ENCODE data around the gene MAGI1.

MAGI1 gene

GRCh38 chr3:65955792-65956477 is 82.8 kb downstream of the MAGI1 start:
- peak in 1 of 42 donors; percentile 37 for DNase-seq
- intact Hi-C loops (cut with DNase I), result no loop called here

DNA sequence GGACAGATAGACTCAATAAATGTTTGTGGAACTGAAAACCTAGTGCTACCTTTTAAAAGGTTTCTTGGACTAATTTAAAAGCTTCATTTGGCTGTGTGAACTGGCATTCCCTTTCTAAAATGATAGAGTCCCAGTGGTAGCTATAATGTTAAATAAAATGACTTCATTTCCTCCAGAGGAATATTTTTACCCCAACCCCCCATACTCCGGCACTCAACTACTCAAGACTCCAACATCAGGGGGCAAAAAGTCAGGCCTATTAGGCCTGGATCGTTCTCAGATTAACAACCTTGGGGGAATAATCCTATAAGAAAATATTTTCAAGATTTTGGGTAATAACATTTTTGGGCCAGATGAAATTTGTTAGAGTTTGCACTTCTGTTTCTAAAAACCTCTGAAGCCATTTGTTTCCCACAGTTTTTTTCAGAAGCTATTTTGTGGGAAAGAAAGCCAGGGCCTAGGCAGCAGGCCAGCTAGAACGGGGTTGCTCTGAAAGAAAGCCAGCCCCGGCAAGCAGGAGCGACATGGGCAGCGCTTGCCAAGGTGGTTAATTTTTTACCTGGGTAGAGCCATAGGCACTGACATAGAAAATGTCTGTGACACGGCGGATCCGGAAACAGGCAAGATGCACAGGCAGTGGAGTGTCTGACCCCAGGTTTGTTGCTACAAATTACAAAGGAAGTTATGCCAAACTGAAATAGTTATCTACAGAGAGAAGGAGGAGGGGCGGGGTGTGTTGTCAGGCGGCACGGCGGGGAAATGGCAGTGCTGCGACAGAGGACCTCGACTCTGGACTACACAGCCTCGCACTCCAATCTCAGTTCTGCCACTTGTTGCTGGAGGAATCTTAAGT is 84.6 kb downstream of the MAGI1 start:
- intact Hi-C loops (cut with DNase I), result no loop called here
- peak in 26 of 42 donors; percentile 8 to 65 (median 31) for DNase-seq

DNA sequence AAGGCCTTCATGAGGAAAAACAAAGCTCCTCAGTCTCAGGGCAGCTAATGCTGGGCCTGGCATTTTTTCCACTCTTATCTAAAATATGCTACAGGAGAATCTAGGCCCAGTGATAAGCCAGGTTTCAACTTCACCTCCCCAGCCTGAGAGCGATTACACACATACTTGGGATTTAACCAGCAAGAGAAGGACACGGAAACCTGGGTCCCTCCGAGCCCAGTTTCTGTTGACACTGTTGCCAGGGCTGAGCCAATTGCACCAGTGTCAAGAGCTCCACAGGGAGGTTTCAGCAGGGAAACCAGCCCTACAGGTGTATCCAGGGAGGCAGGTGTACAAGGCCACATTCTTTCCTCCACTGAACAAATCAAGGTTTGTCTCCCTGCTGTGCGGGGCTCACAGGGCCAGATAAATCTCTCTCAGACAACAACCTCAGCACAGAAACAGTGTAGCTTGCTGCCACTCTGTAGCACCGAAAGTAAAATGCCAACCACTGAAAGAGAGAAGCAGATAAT is 85.4 kb downstream of the MAGI1 start:
- DNase-seq, result no peak
- intact Hi-C loops (cut with DNase I), result no loop called here

- intact Hi-C loops (cut with DNase I), result no loop called here
- DNase-seq, result no peak
Measured at GRCh38 chr3:65952842-65953241, 85.9 kb downstream of the MAGI1 start.

DNA sequence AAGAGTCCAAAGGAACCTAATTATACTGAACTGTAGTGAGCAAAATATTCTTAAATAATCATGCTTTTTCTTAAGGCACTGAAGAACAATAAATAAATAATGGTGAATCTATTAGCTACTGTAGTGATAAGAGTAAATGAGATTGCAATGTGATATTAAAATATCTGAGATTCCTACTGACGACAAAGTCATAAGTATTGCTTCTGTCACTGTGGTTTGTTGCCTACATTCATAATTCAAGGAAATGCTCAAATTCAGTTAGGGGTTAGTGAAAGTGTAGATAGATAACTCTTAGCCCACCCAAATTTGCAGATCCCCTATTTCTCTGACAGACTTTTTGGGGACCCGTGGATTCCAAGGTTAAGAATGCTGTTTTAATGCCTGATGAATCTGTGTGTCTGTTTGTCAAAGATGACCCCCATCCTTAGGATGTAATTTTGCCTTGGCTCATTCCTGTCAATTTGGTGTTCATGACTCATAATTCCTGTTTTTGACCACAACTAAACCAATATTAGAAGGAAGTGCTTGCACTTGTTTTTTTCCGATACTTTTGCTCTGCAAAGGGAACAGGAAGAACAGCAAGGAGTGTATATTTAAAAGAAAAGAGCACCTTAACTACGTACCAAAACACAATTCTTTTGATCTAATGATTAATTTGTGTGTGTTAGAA is 86.7 kb downstream of the MAGI1 start:
- intact Hi-C loops (cut with DNase I), result no loop called here

GRCh38 chr3:65950340-65951326 is 88.1 kb downstream of the MAGI1 start:
- intact Hi-C loops (cut with DNase I), result no loop called here
- no peak for DNase-seq

More for the DNA sequence above, 86.7 kb downstream of the MAGI1 start:
- DNase-seq, result no peak

DNA sequence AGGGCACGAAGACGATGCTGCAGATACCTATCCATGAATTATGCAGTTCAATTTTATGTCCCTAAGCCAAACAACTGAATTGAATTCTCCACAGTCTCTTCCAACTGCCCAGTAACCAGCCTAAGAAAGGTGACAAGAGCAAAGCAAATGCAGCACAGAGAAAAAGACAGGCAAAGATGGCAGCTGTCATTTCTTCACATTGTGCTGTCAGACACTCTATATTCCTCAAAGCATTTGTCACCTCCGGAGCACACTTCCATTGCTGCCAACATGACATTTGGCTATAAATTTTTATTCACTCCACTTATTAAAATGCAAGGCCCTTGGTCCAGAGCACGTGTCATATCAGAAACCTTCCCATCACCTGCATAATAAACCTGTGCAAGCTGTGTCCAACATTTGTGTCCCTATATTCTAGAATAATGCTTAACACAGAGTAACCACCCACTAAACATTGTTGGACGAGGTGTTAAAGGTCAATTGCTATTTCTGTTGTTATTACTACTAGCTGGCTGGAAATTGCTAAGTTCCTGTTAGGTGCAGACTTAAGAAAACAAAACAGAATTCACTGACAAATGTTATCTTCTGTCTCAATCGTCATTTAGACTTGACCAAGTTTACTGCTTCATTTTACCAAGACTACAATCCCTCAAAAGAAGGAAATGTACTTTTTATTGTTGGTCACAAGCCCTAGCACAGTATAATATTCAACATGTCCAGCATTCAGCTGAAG is 89.7 kb downstream of the MAGI1 start:
- intact Hi-C loops (cut with DNase I), result no loop called here
- DNase-seq, result no peak

DNA sequence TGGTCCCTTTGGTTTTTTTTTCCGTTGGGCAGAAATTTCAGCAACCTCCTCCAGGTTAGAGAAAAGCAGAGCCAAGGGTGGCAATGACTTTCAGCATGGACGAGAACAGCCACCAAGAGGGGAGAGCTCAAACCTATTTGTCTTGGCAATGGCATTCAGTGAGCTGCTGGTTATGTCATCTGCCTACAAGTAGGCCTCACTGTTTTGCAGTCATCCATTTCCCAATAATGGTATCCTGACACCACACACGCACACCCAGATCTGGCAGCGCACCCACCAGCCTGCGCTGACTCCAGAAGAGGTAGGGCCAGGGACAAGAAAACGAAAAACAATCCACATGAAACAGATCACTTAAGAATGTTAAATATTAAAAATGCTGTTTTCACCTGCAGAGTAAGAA is 92.3 kb downstream of the MAGI1 start:
- DNase-seq, result no peak
- intact Hi-C loops (cut with DNase I), result no loop called here

- intact Hi-C loops (cut with DNase I), result no loop called here
- no peak for DNase-seq
Measured at GRCh38 chr3:65945953-65946352, 92.8 kb downstream of the MAGI1 start.

DNA sequence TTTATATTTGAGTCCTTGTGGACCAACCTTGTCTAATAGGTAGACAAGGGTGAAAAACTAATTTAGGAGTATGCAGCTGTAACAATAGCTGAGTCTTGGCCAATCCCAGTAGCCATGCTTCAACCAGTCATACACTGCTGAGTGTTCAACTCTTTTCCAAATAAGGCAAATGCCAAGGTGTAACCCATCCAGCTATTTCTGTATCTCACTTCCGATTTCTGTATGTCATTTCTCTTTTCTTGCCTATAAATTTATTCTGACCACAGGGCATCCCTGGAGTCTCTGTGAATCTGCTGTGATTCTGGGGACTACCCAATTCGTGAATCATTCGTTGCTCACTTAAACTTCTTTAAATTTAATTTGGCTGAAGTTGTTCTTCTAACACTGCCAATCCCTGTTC is 93.2 kb downstream of the MAGI1 start:
- intact Hi-C loops (cut with DNase I), result no loop called here
- no peak for DNase-seq

- no peak for DNase-seq
- intact Hi-C loops (cut with DNase I), result no loop called here
Measured at GRCh38 chr3:65944252-65944651, 94.5 kb downstream of the MAGI1 start.

- intact Hi-C loops (cut with DNase I), result no loop called here
- no peak for DNase-seq
Measured at GRCh38 chr3:65939801-65940246, 98.9 kb downstream of the MAGI1 start.

DNA sequence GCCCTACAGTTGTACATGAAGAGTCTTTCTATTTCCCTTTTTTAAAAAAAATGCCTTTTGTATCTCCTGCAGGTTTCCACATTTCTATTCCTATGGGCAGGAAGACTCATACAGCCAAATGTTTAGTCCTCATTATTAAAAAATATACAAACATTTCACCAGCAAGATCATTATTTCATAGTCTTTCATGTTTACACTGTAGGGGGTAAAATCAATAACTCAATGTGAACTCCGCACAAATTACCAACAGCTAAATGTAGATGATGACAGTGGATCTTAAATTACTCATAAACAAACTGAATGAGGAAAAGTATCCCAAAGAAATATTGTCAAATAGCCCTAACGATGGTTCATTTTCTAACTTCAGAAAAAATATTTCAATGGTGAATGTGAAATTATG is 99.5 kb downstream of the MAGI1 start:
- intact Hi-C loops (cut with DNase I), result no loop called here
- no peak for DNase-seq

DNA sequence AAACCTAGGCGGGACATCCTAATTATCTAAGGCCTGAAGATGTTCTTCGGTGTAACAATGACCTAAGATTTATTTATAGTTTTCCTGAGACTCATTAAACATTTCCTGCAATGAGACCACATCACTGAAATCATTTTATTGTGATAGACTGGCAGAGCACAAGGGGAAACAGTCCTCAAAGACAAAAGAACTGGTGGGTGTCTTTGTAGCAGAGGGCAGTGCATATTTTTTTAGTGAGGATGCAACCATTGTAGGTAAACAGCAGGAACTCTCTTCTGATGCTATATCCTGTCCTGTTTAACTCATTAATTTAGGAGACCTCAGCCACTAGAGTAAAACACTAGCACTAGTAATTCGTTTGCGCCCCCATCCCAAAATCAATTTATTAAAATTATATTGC is 100.0 kb downstream of the MAGI1 start:
- intact Hi-C loops (cut with DNase I), result no loop called here
- no peak for DNase-seq

DNA sequence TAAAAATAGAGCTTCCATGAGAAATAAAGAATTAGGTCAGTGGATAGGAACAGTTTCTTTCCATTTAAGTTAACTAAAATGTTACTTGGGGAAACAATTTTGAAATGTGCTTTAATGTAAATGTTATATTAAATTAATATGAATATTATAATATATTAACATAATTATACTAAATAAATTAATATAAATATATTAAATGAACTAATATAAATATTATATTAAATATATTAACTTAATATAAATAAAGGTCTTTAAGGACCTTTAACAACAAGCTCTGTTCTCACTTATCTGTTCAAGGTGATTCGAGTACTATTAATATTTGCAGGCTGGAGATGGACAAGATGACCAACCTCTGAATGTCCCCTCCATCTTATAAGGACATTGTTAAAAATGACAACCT is 100.6 kb downstream of the MAGI1 start:
- no peak for DNase-seq
- intact Hi-C loops (cut with DNase I), result no loop called here

DNA sequence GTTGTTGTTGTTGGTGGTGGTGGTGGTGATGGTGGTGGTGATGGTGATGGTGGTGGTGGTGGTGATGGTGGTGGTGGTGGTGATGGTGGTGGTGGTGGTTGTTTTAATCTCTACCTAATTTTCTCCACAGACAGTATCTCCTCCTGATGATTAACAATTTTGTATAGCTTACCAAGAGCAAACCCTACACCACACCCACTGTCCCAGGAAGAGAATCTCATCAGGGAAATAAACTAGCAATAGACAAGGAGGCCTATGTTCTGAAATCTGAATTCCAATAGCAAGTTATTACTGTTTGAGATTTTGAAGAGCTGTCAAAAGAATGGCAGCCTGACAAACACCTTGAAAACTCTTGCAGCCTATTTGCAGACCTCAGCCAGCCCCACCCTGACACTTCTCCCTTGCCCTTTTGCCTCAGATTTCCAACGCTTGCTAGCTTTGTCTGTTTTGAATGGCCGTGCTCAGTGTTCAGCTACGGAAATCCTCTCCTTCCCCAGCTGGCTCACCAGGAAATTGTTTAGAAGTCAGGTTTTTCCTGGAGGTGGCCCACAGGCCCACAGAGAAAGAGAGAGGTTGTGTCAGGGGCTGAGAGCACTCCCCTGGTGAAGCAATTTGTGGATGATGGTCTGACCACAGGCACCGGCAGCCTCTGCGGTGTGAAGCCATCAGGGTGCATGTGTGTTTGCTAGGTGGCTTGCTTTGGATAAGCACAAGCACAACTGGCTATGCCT is 101.6 kb downstream of the MAGI1 start:
- intact Hi-C loops (cut with DNase I), result no loop called here

GRCh38 chr3:65935724-65936123 is 103.0 kb downstream of the MAGI1 start:
- intact Hi-C loops (cut with DNase I), result no loop called here
- no peak for DNase-seq

More for the DNA sequence above, 101.6 kb downstream of the MAGI1 start:
- no peak for DNase-seq

Data from head of caudate nucleus (tissue), 42 donors.